ENCODE results near the gene CCT4. TPM values are rescaled to one million over a fixed set of nuclear protein-coding genes. Genes with fewer than 3 reads are reported as not detected.

The CCT4 gene
- total RNA-seq, 1 donor from 2014 or later = 148 TPM

Other genes starting within 250 kb of the CCT4 start
- gene FAM161A, start 34.6 kb downstream of the CCT4 start, total RNA-seq = 1.5 and 2.8 TPM in 2 replicates
- 49.9 and 56.8 TPM in 2 replicates for gene COMMD1, start 17.0 kb upstream of the CCT4 start, total RNA-seq

All from myocyte (in vitro differentiated cells).